NCI-H510A (cell line): Measurements from ENCODE around the gene SMIM24.
"Not testable (repeated sequence)": the region's sequence is repeated elsewhere in the genome, so short reads cannot be mapped to it uniquely, and the experiment has no call there.

Source experiments
- DNase-seq: peaks from one replicate; lab custom pipeline; 2025; lab: John Stamatoyannopoulos, UW

SMIM24 gene

GRCh38 chr19:3514930-3515329 is 34.6 kb upstream of the SMIM24 start:
- DNase-seq = no peak

- no peak for DNase-seq
Observed at GRCh38 chr19:3513229-3514140, 33.2 kb upstream of the SMIM24 start.

GRCh38 chr19:3512562-3513228 is 32.4 kb upstream of the SMIM24 start:
- no peak for DNase-seq

GRCh38 chr19:3511506-3512251 is 31.4 kb upstream of the SMIM24 start:
- DNase-seq = no peak

- no peak for DNase-seq
Observed at GRCh38 chr19:3510727-3511126, 30.4 kb upstream of the SMIM24 start.

GRCh38 chr19:3509566-3509989 is 29.3 kb upstream of the SMIM24 start:
- no peak for DNase-seq

- DNase-seq = no peak
Observed at GRCh38 chr19:3508771-3509535, 28.6 kb upstream of the SMIM24 start.

- not testable (repeated sequence) for DNase-seq
Observed at GRCh38 chr19:3508121-3508661, 27.9 kb upstream of the SMIM24 start.

- no peak for DNase-seq
Observed at GRCh38 chr19:3507371-3508120, 27.2 kb upstream of the SMIM24 start.

- DNase-seq = no peak
Observed at GRCh38 chr19:3506384-3507340, 26.3 kb upstream of the SMIM24 start.

- peak; percentile 84 for DNase-seq
Observed at GRCh38 chr19:3505598-3506383, 25.5 kb upstream of the SMIM24 start, which contains the start of gene FZR1. Gene FZR1, plus strand, starts transcription at chr19:3506311. Its CDS starts 16,679 bp downstream, at chr19:3522990.

- DNase-seq = no peak
Observed at GRCh38 chr19:3504735-3505134, 24.4 kb upstream of the SMIM24 start.

GRCh38 chr19:3503036-3503572 is 22.8 kb upstream of the SMIM24 start:
- no peak for DNase-seq

GRCh38 chr19:3501780-3502179 is 21.5 kb upstream of the SMIM24 start:
- DNase-seq = no peak

GRCh38 chr19:3500429-3501101 is 20.2 kb upstream of the SMIM24 start, which contains the start of gene DOHH:
Gene DOHH, minus strand, starts transcription at chr19:3500674. Its CDS starts 3,860 bp downstream, at chr19:3496814.
- peak; percentile 76 for DNase-seq

- DNase-seq = no peak
Observed at GRCh38 chr19:3499738-3500428, 19.6 kb upstream of the SMIM24 start.
